ENCODE measurements around the gene USP7.

- no peak for TF ChIP-seq CTCF (conservative IDR thresholded peaks at IDR 0.05; ENCODE audit: low read length)
- TF ChIP-seq EZH2phosphoT487 (IDR thresholded peaks at IDR 0.05; ENCODE audit: borderline replicate concordance, low read depth, low read length) = no peak
Measured at GRCh38 chr16:8959921-8960787, 3.6 kb downstream of the USP7 start.

Data from OCI-LY7 (cell line).